Ammon's horn (tissue), 1 donor: ENCODE results near the gene DRG2.

ENCODE experiments used
- DNase-seq: peaks from one replicate; pipeline ENCODE4 v3.0.0-alpha.2; 2016; ENCODE audit warnings: low spot score

The DRG2 gene

DNA sequence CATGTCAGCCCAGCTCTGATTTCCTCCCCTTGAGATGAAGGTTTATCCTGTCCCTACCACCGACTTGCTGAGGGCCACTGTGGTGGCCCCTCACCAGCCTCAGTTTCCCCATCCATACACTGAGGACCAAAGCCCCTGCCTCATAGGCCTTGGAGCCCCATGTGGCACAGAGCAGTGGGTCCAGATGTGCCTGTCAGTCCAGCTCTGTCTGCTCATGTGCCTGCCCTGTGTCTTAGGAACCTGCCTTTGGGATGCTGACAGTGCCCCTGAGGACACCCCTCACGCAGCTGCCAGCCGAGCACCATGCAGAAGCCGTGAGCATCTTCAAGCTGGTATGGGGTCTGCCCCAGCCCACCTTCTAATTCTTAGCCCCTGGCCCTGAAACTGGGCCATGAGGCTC lies 56.5 kb downstream of the DRG2 start:
- DNase-seq = no peak

DNA sequence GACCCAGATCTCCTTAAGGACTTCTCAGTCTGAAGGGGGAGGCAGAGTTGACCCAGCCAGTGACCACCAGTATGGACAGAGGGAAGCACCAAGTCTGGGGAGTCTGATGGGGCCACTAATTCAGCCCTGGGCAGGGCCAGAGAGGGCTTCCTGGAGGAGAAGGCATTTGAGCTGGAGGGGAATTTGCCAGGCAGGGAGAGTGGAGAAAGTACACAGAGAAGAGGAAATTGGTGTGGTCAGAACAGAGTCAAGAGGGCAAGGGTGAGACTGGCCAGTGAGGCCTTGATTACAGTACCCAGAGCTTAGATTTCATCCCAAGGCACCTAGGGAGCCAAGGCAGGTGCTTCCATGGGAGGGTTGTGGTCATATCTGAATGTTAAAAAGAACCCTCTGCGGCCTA lies 57.1 kb downstream of the DRG2 start:
- no peak for DNase-seq

DNA sequence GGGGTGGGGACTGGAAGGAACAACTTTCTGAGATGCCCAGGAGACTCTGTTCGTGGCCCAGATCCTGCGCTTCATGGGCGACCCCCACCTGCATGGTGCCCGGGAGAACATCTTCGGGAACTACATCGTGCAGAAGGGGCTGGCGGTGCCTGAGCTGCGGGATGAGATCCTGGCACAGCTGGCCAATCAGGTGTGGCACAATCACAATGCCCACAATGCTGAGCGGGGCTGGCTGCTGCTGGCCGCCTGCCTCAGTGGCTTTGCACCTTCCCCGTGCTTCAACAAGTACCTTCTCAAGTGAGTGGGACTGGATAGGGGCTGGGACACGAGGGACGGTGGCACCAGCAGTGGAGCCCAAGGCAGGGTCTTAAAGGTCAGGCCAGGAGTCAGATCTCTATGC lies 58.1 kb downstream of the DRG2 start:
- no peak for DNase-seq

GRCh38 chr17:18146259-18146658 lies 58.5 kb downstream of the DRG2 start:
- DNase-seq = no peak

GRCh38 chr17:18146980-18147379 lies 59.2 kb downstream of the DRG2 start:
- no peak for DNase-seq

- no peak for DNase-seq
Measured at GRCh38 chr17:18148586-18148985, 60.8 kb downstream of the DRG2 start.

DNA sequence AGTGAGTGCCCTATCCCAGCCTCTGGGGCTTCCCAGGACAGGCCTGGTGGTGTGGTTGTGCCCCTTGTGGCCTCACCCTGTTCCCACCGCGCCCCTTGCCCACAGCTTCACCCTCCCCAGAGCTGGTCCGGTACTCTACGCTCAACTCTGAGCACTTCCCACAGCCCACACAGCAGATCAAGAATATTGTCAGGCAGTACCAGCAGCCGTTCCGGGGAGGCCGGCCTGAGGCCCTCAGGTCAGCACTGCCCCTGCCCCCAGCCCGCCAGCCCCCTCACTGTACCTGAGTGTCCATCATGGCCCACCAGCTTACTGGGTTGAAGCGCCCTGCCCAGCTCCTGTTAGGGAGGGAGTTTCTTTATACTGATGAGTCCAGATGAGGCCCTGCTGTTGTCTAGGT lies 63.5 kb downstream of the DRG2 start:
- DNase-seq = no peak

GRCh38 chr17:18155179-18155578 lies 67.4 kb downstream of the DRG2 start:
- no peak for DNase-seq

DNA sequence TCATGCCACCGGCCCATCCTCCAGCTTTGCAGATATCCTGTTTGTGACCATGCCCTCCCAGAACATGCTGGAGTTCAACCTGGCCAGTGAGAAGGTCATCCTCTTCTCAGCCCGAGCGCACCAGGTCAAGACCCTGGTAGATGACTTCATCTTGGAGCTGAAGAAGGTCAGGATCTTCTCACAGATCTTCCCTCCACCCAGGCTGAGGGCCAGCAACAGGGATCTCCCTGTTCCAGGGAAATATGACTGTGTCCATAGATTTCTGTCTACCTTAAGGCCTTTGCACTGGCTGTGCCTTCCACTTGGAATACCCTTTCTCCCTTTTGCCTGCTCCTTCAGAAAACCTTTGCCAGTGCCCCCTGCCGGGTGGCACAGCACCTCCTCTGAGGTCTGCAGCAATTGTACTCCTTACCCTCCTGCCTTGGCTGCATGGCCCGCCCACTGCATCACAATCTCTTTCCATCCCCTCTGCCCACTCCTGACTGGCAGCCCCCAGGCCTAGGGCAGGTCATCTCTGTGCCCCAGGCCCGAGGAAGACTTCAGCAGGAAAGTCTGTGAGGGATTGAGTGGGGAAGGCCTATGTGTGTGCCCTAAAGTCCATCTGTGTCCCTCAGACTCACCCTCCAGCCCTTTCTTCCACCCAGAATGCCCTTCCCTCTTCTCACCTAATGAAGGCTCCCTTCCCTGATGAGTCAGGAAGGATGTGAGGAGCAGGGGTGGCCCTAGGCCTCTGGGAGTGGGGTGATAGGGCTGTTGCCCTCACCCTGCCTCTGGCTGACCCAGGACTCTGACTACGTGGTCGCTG lies 68.6 kb downstream of the DRG2 start:
- DNase-seq = no peak

GRCh38 chr17:18156976-18157280 lies 69.2 kb downstream of the DRG2 start:
- DNase-seq = no peak
